Lung microvascular endothelial cell (primary cell): Measurements from ENCODE around the gene OCEL1. TPM values are rescaled to one million over a fixed set of nuclear protein-coding genes. Genes with fewer than 3 reads are reported as not detected.
"Not testable (repeated sequence)": the region's sequence is repeated elsewhere in the genome, so short reads cannot be mapped to it uniquely, and the experiment has no call there.

ENCODE experiments used
- DNase-seq, 2 donors: peaks; one replicate each; pipeline versions ENCODE4 v3.0.0 to v3.0.0-alpha.2; 2010; ENCODE audit warnings: low read depth in 2 of 2
- total RNA-seq: library from RNA; depleted of rRNA; stranded (reverse); fragments of >200 nt; gene quantifications from 2 replicates; pipeline ENCODE4 v1.2.1, GENCODE V29; 2014

OCEL1 gene
- total RNA-seq, 1 donor from 2014 or later, result 4.0 TPM

GRCh38 chr19:17260842-17261325, 34.9 kb downstream of the OCEL1 start:
- DNase-seq, result peak; percentile 82 to 88

- no peak for DNase-seq
Measured at GRCh38 chr19:17262557-17262956, 36.5 kb downstream of the OCEL1 start.

- peak in 1 of 2 donors; percentile 22 for DNase-seq
Measured at GRCh38 chr19:17263712-17264640, 38.0 kb downstream of the OCEL1 start.

- DNase-seq, result peak; percentile 73 to 94
Measured at GRCh38 chr19:17264641-17264979, 38.6 kb downstream of the OCEL1 start, which contains the start of gene USHBP1. TSS of gene USHBP1 (minus strand) at chr19:17264745. CDS start at chr19:17264299, 446 bp downstream.

DNA sequence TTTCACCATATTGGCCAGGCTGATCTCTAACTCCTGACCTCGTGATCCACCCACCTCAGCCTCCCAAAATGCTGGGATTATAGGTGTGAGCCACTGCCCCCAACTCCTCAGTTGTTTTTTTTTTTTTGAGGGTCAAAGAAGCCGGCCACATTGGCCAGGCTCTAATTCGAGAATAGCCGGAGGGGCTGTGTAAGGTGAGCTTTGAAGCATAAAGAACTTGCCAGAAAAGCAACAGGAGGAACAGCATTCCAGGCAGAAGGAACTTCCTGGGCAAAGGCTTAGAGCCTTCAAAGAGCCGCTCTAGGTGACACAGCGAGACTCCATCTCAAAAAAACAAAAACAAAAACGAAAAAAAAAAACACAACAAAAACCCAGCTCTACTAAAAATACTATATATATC, 40.0 kb downstream of the OCEL1 start:
- DNase-seq, result no peak

- DNase-seq, result no peak
Measured at GRCh38 chr19:17266589-17266974, 40.6 kb downstream of the OCEL1 start.

DNA sequence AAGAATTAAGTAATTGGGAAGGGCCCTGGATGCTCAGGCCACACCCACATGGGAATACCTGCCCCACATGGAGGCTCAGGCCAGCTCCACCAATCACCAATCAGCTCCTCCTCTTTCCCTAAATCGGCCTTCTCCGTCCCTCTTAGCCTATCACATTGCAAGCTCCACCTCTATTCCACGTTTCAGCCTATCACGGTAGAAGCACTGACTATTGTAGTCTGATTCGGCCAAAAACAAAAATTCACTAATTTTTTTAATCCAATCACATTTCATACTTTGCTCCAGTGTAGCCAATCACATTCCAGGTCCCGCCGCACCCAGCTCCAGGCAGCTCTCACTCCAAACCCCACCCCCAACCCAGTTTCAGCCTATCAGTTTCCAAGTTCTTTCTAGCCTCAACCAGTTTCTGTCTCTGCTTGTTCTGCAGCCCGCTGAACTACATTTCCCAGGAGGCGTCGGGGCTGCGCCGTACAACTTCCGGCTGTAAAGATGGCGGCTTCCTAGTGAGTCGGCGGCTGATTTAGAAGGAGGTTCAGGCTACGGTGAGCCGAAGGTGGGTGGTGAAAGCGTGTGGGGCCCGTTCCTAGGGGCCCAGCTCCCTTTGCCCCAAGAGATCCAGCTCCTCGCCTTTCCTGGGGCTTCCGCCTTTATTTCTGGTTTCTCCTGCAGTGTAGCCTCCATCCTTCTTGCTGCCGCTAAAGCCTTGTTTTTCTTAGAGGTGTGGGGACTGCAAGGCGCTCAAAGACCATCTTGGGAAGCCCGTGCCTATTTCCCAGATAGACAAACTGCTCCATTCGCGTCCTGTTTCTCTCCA, 41.2 kb downstream of the OCEL1 start, which contains the start of gene BABAM1:
Gene BABAM1, plus strand, starts transcription at position 469 of the 814 bp plus-strand sequence. CDS start 1,364 bp downstream, outside the sequence.
- peak; percentile 99 for DNase-seq

DNA sequence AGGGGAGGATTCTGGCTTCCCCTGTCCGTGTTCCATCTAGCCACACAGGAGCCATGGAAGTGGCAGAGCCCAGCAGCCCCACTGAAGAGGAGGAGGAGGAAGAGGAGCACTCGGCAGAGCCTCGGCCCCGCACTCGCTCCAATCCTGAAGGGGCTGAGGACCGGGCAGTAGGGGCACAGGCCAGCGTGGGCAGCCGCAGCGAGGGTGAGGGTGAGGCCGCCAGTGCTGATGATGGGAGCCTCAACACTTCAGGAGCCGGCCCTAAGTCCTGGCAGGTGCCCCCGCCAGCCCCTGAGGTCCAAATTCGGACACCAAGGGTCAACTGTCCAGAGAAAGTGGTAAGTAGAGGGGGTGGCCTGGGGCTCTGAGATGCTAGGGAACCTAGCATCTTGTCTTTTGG, 42.7 kb downstream of the OCEL1 start:
- DNase-seq, result no peak

DNA sequence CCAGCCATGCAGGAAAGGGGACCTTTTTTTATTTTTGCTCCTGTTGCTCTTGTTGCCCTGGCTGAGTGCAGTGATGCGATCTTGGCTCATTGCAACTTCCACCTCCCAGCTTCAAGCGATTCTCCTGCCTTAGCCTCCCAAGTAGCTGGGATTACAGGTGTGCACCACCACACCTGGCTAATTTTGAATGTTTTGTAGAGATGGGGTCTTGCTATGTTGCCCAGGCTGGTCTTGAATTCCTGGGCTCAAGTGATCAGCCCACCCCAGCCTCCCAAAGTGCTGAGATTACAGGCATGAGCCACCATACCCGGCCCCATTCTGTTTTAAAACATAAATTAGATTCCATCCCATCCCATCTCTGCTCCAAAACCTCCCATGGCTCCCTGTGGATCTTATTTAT, 48.9 kb downstream of the OCEL1 start:
- not testable (repeated sequence) for DNase-seq

- DNase-seq, result no peak
Measured at GRCh38 chr19:17275441-17276175, 49.6 kb downstream of the OCEL1 start.

Other genes with a start within 250 kb of the OCEL1 start
- gene CPAMD8, start 199.4 kb upstream of the OCEL1 start, total RNA-seq, result 2.0 and 5.2 TPM in 2 replicates
- 2.4 and 2.8 TPM in 2 replicates for gene HAUS8, start 150.8 kb upstream of the OCEL1 start, total RNA-seq
- gene MYO9B, start 150.4 kb upstream of the OCEL1 start, total RNA-seq, result 24.0 and 36.5 TPM in 2 replicates
- gene USE1, start 10.9 kb upstream of the OCEL1 start, total RNA-seq, result 10.7 and 12.9 TPM in 2 replicates
- gene NR2F6, start 19.7 kb downstream of the OCEL1 start, total RNA-seq, result 22.9 and 38.5 TPM in 2 replicates
- 21.6 and 33.5 TPM in 2 replicates for gene USHBP1, start 38.5 kb downstream of the OCEL1 start, total RNA-seq
- gene BABAM1, start 41.2 kb downstream of the OCEL1 start, total RNA-seq, result 61.3 and 73.2 TPM in 2 replicates
- gene ANKLE1, start 55.7 kb downstream of the OCEL1 start, total RNA-seq, result 0.20 and 0.44 TPM in 2 replicates
- 5.2 and 5.6 TPM in 2 replicates for gene ABHD8, start 77.2 kb downstream of the OCEL1 start, total RNA-seq
- gene MRPL34, start 79.6 kb downstream of the OCEL1 start, total RNA-seq, result 29.6 and 56.9 TPM in 2 replicates
- 16.6 and 20.0 TPM in 2 replicates for gene DDA1, start 83.3 kb downstream of the OCEL1 start, total RNA-seq
- 1.5 and 3.0 TPM in 2 replicates for gene ANO8, start 108.6 kb downstream of the OCEL1 start, total RNA-seq
- 5.0 and 6.3 TPM in 2 replicates for gene GTPBP3, start 111.3 kb downstream of the OCEL1 start, total RNA-seq
- 0.99 and 5.2 TPM in 2 replicates for gene PLVAP, start 151.1 kb downstream of the OCEL1 start, total RNA-seq
- not detected in 2 replicates for gene CCDC194, start 168.0 kb downstream of the OCEL1 start, total RNA-seq
- 3.6 and 10.5 TPM in 2 replicates for gene BST2, start 179.4 kb downstream of the OCEL1 start, total RNA-seq
- gene MVB12A, start 193.8 kb downstream of the OCEL1 start, total RNA-seq, result 32.3 and 33.9 TPM in 2 replicates
- not detected in 2 replicates for gene TMEM221, start 222.4 kb downstream of the OCEL1 start, total RNA-seq
- gene NXNL1, start 234.7 kb downstream of the OCEL1 start, total RNA-seq, result not detected in 2 replicates
- gene SLC27A1, start 244.3 kb downstream of the OCEL1 start, total RNA-seq, result 12.6 and 22.2 TPM in 2 replicates